ENCODE measurements around the gene ZNF555. TPM values are rescaled to one million over a fixed set of nuclear protein-coding genes. Genes with fewer than 3 reads are reported as not detected.
"Not testable (repeated sequence)": the region's sequence is repeated elsewhere in the genome, so short reads cannot be mapped to it uniquely, and the experiment has no call there.

Gene ZNF555
- total and polyA plus RNA-seq, 10 of the 15 experiments (the other 5 are each of a cell fraction or from before 2014, with no cell fraction given): 0.58 to 1.9 (median 1.2) TPM

GRCh38 chr19:2791876-2792275 lies 49.4 kb upstream of the ZNF555 start:
- FAIRE-seq: no peak

GRCh38 chr19:2792666-2793065 lies 48.6 kb upstream of the ZNF555 start:
- Histone ChIP-seq H3K4me1 (ENCODE audit: control insufficient read depth, insufficient read depth, low read length) (peaks cover 24% of the 10 kb centered on the region), H3K36me3 (ENCODE audit: control insufficient read depth in 2 of 2, insufficient read depth in 2 of 2, low read length in 1 of 2) (peaks cover 16 to 19% of the 10 kb centered on the region in 2 experiments; a peak in 3 of 4 replicates), H3K79me2 (ENCODE audit: control insufficient read depth, insufficient read depth, low read length) (peaks cover 34% of the 10 kb centered on the region)
- RAD21 ChIA-PET (ENCODE audit: unreplicated experiment); H2AFZ ChIP-seq (ENCODE audit: control insufficient read depth, low read depth, low read length); H4K20me1 ChIP-seq (ENCODE audit: control insufficient read depth, insufficient read depth); BruUV-seq (replicated peaks); intact Hi-C loops (cut with micrococcal nuclease; ENCODE audit: unreplicated experiment); H3K9me3 ChIP-seq (replicated peaks; ENCODE audit: control insufficient read depth, insufficient read depth, low read length); H3K4me2 ChIP-seq (ENCODE audit: control insufficient read depth, insufficient read depth); POLR2A ChIA-PET; H3K4me3 ChIP-seq; H3K27ac ChIP-seq (ENCODE audit: control insufficient read depth, insufficient read depth); SMC1A ChIA-PET (ENCODE audit: uncharacterized antibody, unreplicated experiment); DNase-seq (ENCODE audit: low read depth, low spot score); FAIRE-seq; ATAC-seq; CTCF ChIA-PET; H3K27me3 ChIP-seq (replicated peaks in 1 of 2; ENCODE audit: control insufficient read depth in 2 of 2, insufficient read depth in 2 of 2, low read length in 1 of 2); H3K9ac ChIP-seq (ENCODE audit: control insufficient read depth, insufficient read depth, low read length); in situ Hi-C loops (cut with MboI): not testable (repeated sequence)
- WGBS (ENCODE audit: insufficient coverage, insufficient replicate concordance, low lambda C conversion rate, missing lambda C conversion rate): 49% methylated on average over 10 of the region's 10 CpGs

More at GRCh38 chr19:2791876-2792275, 49.4 kb upstream of the ZNF555 start:
- intact Hi-C loops (cut with micrococcal nuclease; ENCODE audit: unreplicated experiment): no loop called here
- no peaks in the 10 kb centered on the region for H3K27me3 ChIP-seq (replicated peaks in 1 of 2; ENCODE audit: control insufficient read depth in 2 of 2, insufficient read depth in 2 of 2, low read length in 1 of 2)
- no peak overlapping the region for H3K4me2 ChIP-seq (ENCODE audit: control insufficient read depth, insufficient read depth)
- no peak for TF ChIP-seq RCOR1 (conservative IDR thresholded peaks at IDR 0.05; ENCODE audit: low read depth, low read length)
- no peak for TF ChIP-seq MXI1 (IDR thresholded peaks at IDR 0.05; ENCODE audit: low read depth, low read length)
- TF ChIP-seq TCF12 (IDR thresholded peaks at IDR 0.05; ENCODE audit: low read depth, low read length): no peak
- no peak for TF ChIP-seq BMI1 (IDR thresholded peaks at IDR 0.05; ENCODE audit: borderline replicate concordance)
- no TSS peak for BruUV-seq (replicated peaks)
- ChIA-PET CTCF (no interaction called here), RAD21 (ENCODE audit: unreplicated experiment) (no interaction called here), SMC1A (ENCODE audit: uncharacterized antibody, unreplicated experiment) (no interaction called here), POLR2A (interaction anchor here (0.8 kb wide), 1 partner anchor 9 kb away, joined by 3 read pairs; the partner anchor contains the start of gene SGTA)
- H3K9ac ChIP-seq (ENCODE audit: control insufficient read depth, insufficient read depth, low read length): no peak overlapping the region
- no peaks in the 10 kb centered on the region for H4K20me1 ChIP-seq (ENCODE audit: control insufficient read depth, insufficient read depth)
- ATAC-seq: no peak
- H3K9me3 ChIP-seq (replicated peaks; ENCODE audit: control insufficient read depth, insufficient read depth, low read length): no peaks in the 10 kb centered on the region
- no peak overlapping the region for H3K27ac ChIP-seq (ENCODE audit: control insufficient read depth, insufficient read depth)
- WGBS (ENCODE audit: insufficient coverage, insufficient replicate concordance, low lambda C conversion rate, missing lambda C conversion rate): 57% methylated on average over 16 of the region's 16 CpGs
- no peak overlapping the region for H2AFZ ChIP-seq (ENCODE audit: control insufficient read depth, low read depth, low read length)
- in situ Hi-C loops (cut with MboI): no loop called here
- peaks cover 16 to 19% of the 10 kb centered on the region in 2 experiments; a peak in 3 of 4 replicates for H3K36me3 ChIP-seq (ENCODE audit: control insufficient read depth in 2 of 2, insufficient read depth in 2 of 2, low read length in 1 of 2)
- no peak overlapping the region for H3K4me3 ChIP-seq
- no peak for DNase-seq (ENCODE audit: low read depth, low spot score)
- peaks cover 32% of the 10 kb centered on the region for H3K4me1 ChIP-seq (ENCODE audit: control insufficient read depth, insufficient read depth, low read length)
- H3K79me2 ChIP-seq (ENCODE audit: control insufficient read depth, insufficient read depth, low read length): peaks cover 42% of the 10 kb centered on the region
